ENCODE results near the gene PTPRR.

DNA sequence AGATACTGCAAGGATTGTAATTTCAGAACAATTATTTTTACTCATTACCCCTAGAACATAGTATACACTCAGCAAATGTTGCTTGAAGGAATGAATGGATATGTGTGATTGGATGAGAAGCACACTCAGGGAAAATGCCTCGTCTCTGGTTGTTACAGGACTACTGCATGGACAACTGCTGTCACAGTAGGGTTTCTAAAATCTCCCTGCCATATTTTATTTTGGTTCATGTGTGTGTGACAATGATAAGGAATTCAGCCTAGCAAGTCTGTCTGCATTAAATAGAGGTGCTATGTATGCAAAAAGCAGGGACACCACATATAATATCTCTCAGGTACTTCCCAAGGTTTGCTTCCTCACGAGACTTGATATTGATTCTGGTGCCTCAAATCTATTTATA, 1.4 kb downstream of the PTPRR start:
- TF ChIP-seq, protein P1, sequence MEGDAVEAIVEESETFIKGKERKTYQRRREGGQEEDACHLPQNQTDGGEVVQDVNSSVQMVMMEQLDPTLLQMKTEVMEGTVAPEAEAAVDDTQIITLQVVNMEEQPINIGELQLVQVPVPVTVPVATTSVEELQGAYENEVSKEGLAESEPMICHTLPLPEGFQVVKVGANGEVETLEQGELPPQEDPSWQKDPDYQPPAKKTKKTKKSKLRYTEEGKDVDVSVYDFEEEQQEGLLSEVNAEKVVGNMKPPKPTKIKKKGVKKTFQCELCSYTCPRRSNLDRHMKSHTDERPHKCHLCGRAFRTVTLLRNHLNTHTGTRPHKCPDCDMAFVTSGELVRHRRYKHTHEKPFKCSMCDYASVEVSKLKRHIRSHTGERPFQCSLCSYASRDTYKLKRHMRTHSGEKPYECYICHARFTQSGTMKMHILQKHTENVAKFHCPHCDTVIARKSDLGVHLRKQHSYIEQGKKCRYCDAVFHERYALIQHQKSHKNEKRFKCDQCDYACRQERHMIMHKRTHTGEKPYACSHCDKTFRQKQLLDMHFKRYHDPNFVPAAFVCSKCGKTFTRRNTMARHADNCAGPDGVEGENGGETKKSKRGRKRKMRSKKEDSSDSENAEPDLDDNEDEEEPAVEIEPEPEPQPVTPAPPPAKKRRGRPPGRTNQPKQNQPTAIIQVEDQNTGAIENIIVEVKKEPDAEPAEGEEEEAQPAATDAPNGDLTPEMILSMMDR (IDR thresholded peaks at IDR 0.05) = no peak
- TF ChIP-seq EP300 (IDR thresholded peaks at IDR 0.05) = no peak
- TF ChIP-seq POLR2A (IDR thresholded peaks at IDR 0.05; ENCODE audit: low read depth) = no peak

All from esophagus muscularis mucosa (tissue), 4 donors.